ENCODE measurements around the gene UBN2.
"Not testable (repeated sequence)": the region's sequence is repeated elsewhere in the genome, so short reads cannot be mapped to it uniquely, and the experiment has no call there.

The UBN2 gene

GRCh38 chr7:139218173-139218572 is 12.9 kb upstream of the UBN2 start:
- H3K9me3 ChIP-seq (ENCODE audit: low read length), result no peaks in the 10 kb centered on the region
- no peaks in the 10 kb centered on the region for H3K27me3 ChIP-seq (ENCODE audit: insufficient read depth, low read length)
- H3K4me3 ChIP-seq (ENCODE audit: low read length), result no peak overlapping the region
- no peak overlapping the region for H2AFZ ChIP-seq (ENCODE audit: low read depth, low read length)
- H3K36me3 ChIP-seq (ENCODE audit: insufficient read depth, low read length), result no peaks in the 10 kb centered on the region
- H3K4me1 ChIP-seq (ENCODE audit: insufficient read depth, low read length), result no peaks in the 10 kb centered on the region

GRCh38 chr7:139224219-139224618 is 6.8 kb upstream of the UBN2 start:
- H3K36me3 ChIP-seq (ENCODE audit: insufficient read depth, low read length), result no peaks in the 10 kb centered on the region
- H3K9me3 ChIP-seq (ENCODE audit: low read length), result no peaks in the 10 kb centered on the region
- no peaks in the 10 kb centered on the region for H3K27me3 ChIP-seq (ENCODE audit: insufficient read depth, low read length)
- no peak overlapping the region for H2AFZ ChIP-seq (ENCODE audit: low read depth, low read length)
- no peaks in the 10 kb centered on the region for H3K4me1 ChIP-seq (ENCODE audit: insufficient read depth, low read length)
- H3K4me3 ChIP-seq (ENCODE audit: low read length), result no peak overlapping the region

GRCh38 chr7:139224836-139225235 is 6.2 kb upstream of the UBN2 start:
- not testable (repeated sequence) for H3K4me3 ChIP-seq (ENCODE audit: low read length); H3K9me3 ChIP-seq (ENCODE audit: low read length); H3K36me3 ChIP-seq (ENCODE audit: insufficient read depth, low read length); H3K27me3 ChIP-seq (ENCODE audit: insufficient read depth, low read length); H2AFZ ChIP-seq (ENCODE audit: low read depth, low read length); H3K4me1 ChIP-seq (ENCODE audit: insufficient read depth, low read length)

DNA sequence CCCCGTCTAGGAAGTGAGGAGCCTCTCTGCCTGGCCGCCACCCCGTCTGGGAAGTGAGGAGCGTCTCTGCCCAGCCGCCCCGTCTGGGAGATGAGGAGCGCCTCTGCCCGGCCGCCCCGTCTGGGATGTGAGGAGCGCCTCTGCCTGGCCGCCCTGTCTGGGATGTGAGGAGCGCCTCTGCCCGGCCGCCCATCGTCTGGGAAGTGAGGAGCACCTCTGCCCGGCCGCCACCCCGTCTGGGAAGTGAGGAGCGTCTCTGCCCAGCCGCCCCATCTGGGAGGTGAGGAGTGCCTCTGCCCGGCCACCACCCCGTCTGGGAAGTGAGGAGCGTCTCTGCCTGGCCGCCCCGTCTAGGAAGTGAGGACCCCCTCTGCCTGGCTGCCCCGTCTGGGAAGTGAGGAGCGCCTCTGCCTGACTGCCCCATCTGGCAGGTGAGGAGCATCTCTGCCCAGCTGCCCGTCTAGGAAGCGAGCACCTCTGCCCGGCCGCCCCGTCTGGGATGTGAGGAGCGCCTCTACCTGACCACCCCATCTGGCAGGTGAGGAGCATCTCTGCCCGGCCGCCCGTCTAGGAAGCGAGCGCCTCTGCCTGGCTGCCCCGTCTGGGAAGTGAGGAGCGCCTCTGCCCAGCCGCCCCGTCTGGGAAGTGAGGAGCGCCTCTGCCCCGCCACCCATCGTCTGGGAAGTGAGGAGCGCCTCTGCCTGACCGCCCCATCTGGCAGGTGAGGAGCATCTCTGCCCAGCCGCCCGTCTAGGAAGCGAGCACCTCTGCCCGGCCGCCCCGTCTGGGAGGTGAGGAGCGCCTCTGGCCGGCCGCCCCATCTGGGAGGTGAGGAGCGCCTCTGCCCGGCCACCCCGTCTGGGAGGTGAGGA is 5.5 kb upstream of the UBN2 start:
- not testable (repeated sequence) for H3K27me3 ChIP-seq (ENCODE audit: insufficient read depth, low read length); H3K4me3 ChIP-seq (ENCODE audit: low read length); H3K9me3 ChIP-seq (ENCODE audit: low read length); H2AFZ ChIP-seq (ENCODE audit: low read depth, low read length); H3K4me1 ChIP-seq (ENCODE audit: insufficient read depth, low read length); H3K36me3 ChIP-seq (ENCODE audit: insufficient read depth, low read length)

DNA sequence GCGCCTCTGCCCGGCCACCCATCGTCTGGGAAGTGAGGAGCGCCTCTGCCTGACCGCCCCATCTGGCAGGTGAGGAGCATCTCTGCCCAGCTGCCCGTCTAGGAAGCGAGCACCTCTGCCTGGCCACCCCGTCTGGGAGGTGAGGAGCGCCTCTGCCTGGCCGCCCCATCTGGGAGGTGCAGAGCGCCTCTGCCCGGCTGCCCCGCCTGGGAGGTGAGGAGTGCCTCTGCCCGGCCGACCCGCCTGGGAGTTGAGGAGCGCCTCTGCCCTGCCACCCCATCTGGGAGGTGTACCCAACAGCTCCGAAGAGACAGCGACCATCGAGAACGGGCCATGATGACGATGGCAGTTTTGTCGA is 4.9 kb upstream of the UBN2 start:
- H3K36me3 ChIP-seq (ENCODE audit: insufficient read depth, low read length); H3K4me3 ChIP-seq (ENCODE audit: low read length); H3K4me1 ChIP-seq (ENCODE audit: insufficient read depth, low read length); H2AFZ ChIP-seq (ENCODE audit: low read depth, low read length); H3K9me3 ChIP-seq (ENCODE audit: low read length); H3K27me3 ChIP-seq (ENCODE audit: insufficient read depth, low read length): not testable (repeated sequence)

GRCh38 chr7:139226988-139227488 is 4.0 kb upstream of the UBN2 start:
- not testable (repeated sequence) for H3K9me3 ChIP-seq (ENCODE audit: low read length); H3K36me3 ChIP-seq (ENCODE audit: insufficient read depth, low read length); H3K27me3 ChIP-seq (ENCODE audit: insufficient read depth, low read length); H2AFZ ChIP-seq (ENCODE audit: low read depth, low read length); H3K4me3 ChIP-seq (ENCODE audit: low read length); H3K4me1 ChIP-seq (ENCODE audit: insufficient read depth, low read length)

GRCh38 chr7:139230023-139230422 is 1.0 kb upstream of the UBN2 start:
- no peaks in the 10 kb centered on the region for H3K36me3 ChIP-seq (ENCODE audit: insufficient read depth, low read length)
- H3K27me3 ChIP-seq (ENCODE audit: insufficient read depth, low read length), result no peaks in the 10 kb centered on the region
- H3K4me1 ChIP-seq (ENCODE audit: insufficient read depth, low read length), result peaks cover 20% of the 10 kb centered on the region
- H2AFZ ChIP-seq (ENCODE audit: low read depth, low read length), result peak overlapping the region; percentile 96
- no peaks in the 10 kb centered on the region for H3K9me3 ChIP-seq (ENCODE audit: low read length)
- H3K4me3 ChIP-seq (ENCODE audit: low read length), result peak overlapping the region; percentile 93

- Histone ChIP-seq H2AFZ (ENCODE audit: low read depth, low read length) (peak overlapping the region; percentile 96), H3K27me3 (ENCODE audit: insufficient read depth, low read length) (no peaks in the 10 kb centered on the region), H3K4me1 (ENCODE audit: insufficient read depth, low read length) (peaks cover 20% of the 10 kb centered on the region), H3K9me3 (ENCODE audit: low read length) (no peaks in the 10 kb centered on the region), H3K36me3 (ENCODE audit: insufficient read depth, low read length) (no peaks in the 10 kb centered on the region), H3K4me3 (ENCODE audit: low read length) (peak overlapping the region; percentile 93)
Observed at GRCh38 chr7:139230484-139230773, 608 bp upstream of the UBN2 start.

DNA sequence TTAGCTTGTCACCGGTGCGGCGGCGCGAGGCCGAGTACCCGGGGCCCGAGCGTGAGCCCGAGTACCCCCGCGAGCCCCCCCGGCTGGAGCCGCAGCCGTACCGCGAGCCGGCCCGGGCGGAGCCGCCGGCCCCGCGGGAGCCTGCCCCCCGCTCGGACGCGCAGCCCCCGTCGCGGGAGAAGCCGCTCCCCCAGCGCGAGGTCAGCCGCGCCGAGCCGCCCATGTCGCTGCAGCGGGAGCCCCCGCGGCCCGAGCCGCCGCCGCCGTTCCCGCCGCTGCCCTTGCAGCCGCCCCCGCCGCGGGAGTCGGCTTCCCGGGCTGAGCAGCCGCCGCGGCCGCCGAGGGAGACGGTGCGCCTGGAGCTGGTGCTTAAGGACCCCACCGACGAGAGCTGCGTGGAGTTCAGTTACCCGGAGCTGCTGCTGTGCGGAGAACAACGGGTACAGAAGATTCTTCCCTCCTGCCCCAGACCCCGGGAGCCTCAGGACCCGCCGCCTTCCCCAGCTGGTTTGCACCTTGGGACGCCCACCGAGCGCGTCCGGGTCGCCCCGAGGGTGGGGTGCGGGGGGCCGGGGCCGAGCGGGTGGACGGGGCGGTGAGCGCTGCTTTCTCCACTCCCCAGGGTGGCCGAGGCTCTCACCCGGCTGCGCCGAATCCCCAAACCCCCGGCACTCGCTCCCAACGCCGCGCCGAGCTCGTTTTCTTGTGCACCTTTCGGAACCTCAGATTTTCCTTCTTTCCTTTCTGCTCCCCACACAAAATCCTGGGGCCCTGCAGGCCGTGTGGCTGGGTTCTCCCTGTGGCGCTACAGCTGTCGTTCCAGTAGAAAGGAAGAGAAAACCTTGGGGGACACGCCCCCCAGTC is 708 bp downstream of the UBN2 start:
- Histone ChIP-seq H3K4me1 (ENCODE audit: insufficient read depth, low read length) (peaks cover 20% of the 10 kb centered on the region), H2AFZ (ENCODE audit: low read depth, low read length) (peak overlapping the region; percentile 96), H3K27me3 (ENCODE audit: insufficient read depth, low read length) (no peaks in the 10 kb centered on the region), H3K36me3 (ENCODE audit: insufficient read depth, low read length) (no peaks in the 10 kb centered on the region), H3K4me3 (ENCODE audit: low read length) (peak overlapping the region; percentile 93), H3K9me3 (ENCODE audit: low read length) (no peaks in the 10 kb centered on the region)

- H3K9me3 ChIP-seq (ENCODE audit: low read length), result no peaks in the 10 kb centered on the region
- H2AFZ ChIP-seq (ENCODE audit: low read depth, low read length), result peak overlapping the region; percentile 4
- H3K36me3 ChIP-seq (ENCODE audit: insufficient read depth, low read length), result peaks cover 5% of the 10 kb centered on the region
- peak overlapping the region; percentile 93 for H3K4me3 ChIP-seq (ENCODE audit: low read length)
- H3K27me3 ChIP-seq (ENCODE audit: insufficient read depth, low read length), result no peaks in the 10 kb centered on the region
- H3K4me1 ChIP-seq (ENCODE audit: insufficient read depth, low read length), result peaks cover 20% of the 10 kb centered on the region
Observed at GRCh38 chr7:139232377-139232717, 1.3 kb downstream of the UBN2 start.

- no peak overlapping the region for H2AFZ ChIP-seq (ENCODE audit: low read depth, low read length)
- H3K27me3 ChIP-seq (ENCODE audit: insufficient read depth, low read length), result no peaks in the 10 kb centered on the region
- peaks cover 20% of the 10 kb centered on the region for H3K4me1 ChIP-seq (ENCODE audit: insufficient read depth, low read length)
- H3K9me3 ChIP-seq (ENCODE audit: low read length), result no peaks in the 10 kb centered on the region
- H3K36me3 ChIP-seq (ENCODE audit: insufficient read depth, low read length), result peaks cover 10% of the 10 kb centered on the region
- peak overlapping the region; percentile 93 for H3K4me3 ChIP-seq (ENCODE audit: low read length)
Observed at GRCh38 chr7:139232904-139233303, 1.9 kb downstream of the UBN2 start.

- Histone ChIP-seq H2AFZ (ENCODE audit: low read depth, low read length) (no peak overlapping the region), H3K4me1 (ENCODE audit: insufficient read depth, low read length) (no peaks in the 10 kb centered on the region), H3K27me3 (ENCODE audit: insufficient read depth, low read length) (no peaks in the 10 kb centered on the region), H3K4me3 (ENCODE audit: low read length) (no peak overlapping the region), H3K36me3 (ENCODE audit: insufficient read depth, low read length) (peaks cover 64% of the 10 kb centered on the region), H3K9me3 (ENCODE audit: low read length) (no peaks in the 10 kb centered on the region)
Observed at GRCh38 chr7:139241258-139241657, 10.2 kb downstream of the UBN2 start.

- Histone ChIP-seq H3K4me1 (ENCODE audit: insufficient read depth, low read length) (no peaks in the 10 kb centered on the region), H3K36me3 (ENCODE audit: insufficient read depth, low read length) (peaks cover 57% of the 10 kb centered on the region), H2AFZ (ENCODE audit: low read depth, low read length) (no peak overlapping the region), H3K27me3 (ENCODE audit: insufficient read depth, low read length) (no peaks in the 10 kb centered on the region), H3K4me3 (ENCODE audit: low read length) (no peak overlapping the region), H3K9me3 (ENCODE audit: low read length) (no peaks in the 10 kb centered on the region)
Observed at GRCh38 chr7:139242741-139243281, 11.8 kb downstream of the UBN2 start.
